ENCODE measurements around the gene MXRA8. TPM values are rescaled to one million over a fixed set of nuclear protein-coding genes. Genes with fewer than 3 reads are reported as not detected.
A peak's percentile ranks its signal among the peaks of the same experiment; 100 is the strongest.

The MXRA8 gene
- total RNA-seq, 1 donor from 2014 or later: 345 TPM

- DNase-seq (ENCODE audit: low spot score in 2 of 2): peak; percentile 63 to 92
- peak within 1 kb of the TSS; percentile 95 for H3K27ac ChIP-seq
- H3K36me3 ChIP-seq: peaks cover 24 to 33% of the 10 kb centered on the region in 2 donors
- TF ChIP-seq CTCF (IDR thresholded peaks at IDR 0.05): peak in 1 of 3 experiments; percentile 4
- peaks cover 25 to 40% of the 10 kb centered on the region in 2 donors for H3K4me1 ChIP-seq
- H3K4me3 ChIP-seq: peak within 1 kb of the TSS; percentile 94 to 99
- no peaks in the 10 kb centered on the region for H3K9me3 ChIP-seq
- H3K27me3 ChIP-seq: no peaks in the 10 kb centered on the region
- intact Hi-C loops (cut with DNase I): loop anchor here (1.0 to 5.0 kb wide), 5 partner anchors 17 to 307 kb away; partner anchors contain the start of genes AURKAIP1, B3GALT6, CPTP and DVL1
Measured at GRCh38 chr1:1307923-1308755, 50.2 kb downstream of the MXRA8 start, which contains the start of the genes ACAP3 and PUSL1. ACAP3 (minus strand) TSS chr1:1307930; CDS start chr1:1307815, 115 bp downstream. PUSL1 (plus strand) TSS chr1:1308597; CDS start chr1:1308644, 47 bp downstream.

- H3K4me3 ChIP-seq: peak overlapping the region; percentile 94 to 99
- no peak for DNase-seq (ENCODE audit: low spot score in 2 of 2)
- intact Hi-C loops (cut with DNase I): loop anchor here (5.0 kb wide), 1 partner anchor 75 kb away; the partner anchor contains the start of genes B3GALT6 and SDF4
- no peaks in the 10 kb centered on the region for H3K27me3 ChIP-seq
- TF ChIP-seq CTCF (IDR thresholded peaks at IDR 0.05): no peak
- no peaks in the 10 kb centered on the region for H3K9me3 ChIP-seq
- peaks cover 17 to 26% of the 10 kb centered on the region in 2 donors for H3K36me3 ChIP-seq
- H3K27ac ChIP-seq: peak overlapping the region; percentile 95
- H3K4me1 ChIP-seq: peaks cover 25 to 40% of the 10 kb centered on the region in 2 donors
Measured at GRCh38 chr1:1307261-1307922, 51.0 kb downstream of the MXRA8 start.

DNA sequence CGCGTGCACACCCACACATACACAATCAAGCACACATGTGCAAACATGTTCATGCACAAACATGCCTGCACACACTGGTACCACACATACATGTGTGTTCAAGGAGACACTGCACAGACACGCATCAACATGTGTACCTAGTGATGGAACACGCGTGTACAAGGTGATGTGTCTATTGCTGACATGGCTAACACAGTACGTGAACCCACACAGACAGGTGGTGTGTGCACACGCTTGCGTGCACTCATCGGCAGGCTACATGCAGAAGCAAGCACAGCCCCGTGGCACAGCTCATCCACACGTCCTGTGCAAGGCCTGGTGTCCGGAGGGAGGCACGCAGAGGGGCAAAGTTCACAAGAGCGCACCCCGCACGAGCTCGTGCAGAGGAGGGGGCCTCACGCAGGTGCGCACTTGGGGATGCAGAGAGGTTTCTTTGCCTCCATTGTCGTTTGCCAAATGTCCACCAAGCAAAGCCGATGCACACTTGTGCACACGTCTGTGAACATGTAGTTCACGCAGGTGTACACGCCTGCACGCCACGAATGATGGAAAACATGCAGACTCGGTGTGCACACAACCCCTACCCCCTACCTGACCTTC, 51.6 kb downstream of the MXRA8 start:
- Histone ChIP-seq H3K27me3 (no peaks in the 10 kb centered on the region), H3K4me3 (peak overlapping the region; percentile 94 to 99), H3K9me3 (no peaks in the 10 kb centered on the region), H3K27ac (peak overlapping the region; percentile 95), H3K4me1 (peaks cover 25 to 40% of the 10 kb centered on the region in 2 donors), H3K36me3 (peaks cover 11 to 19% of the 10 kb centered on the region in 2 donors)
- intact Hi-C loops (cut with DNase I): loop anchor here (5.0 kb wide), 1 partner anchor 74 kb away; the partner anchor contains the start of genes B3GALT6 and SDF4
- TF ChIP-seq CTCF (IDR thresholded peaks at IDR 0.05): no peak
- DNase-seq (ENCODE audit: low spot score in 2 of 2): no peak

- H3K36me3 ChIP-seq: peaks cover 5 to 16% of the 10 kb centered on the region in 2 donors
- DNase-seq (ENCODE audit: low spot score in 2 of 2): no peak
- TF ChIP-seq CTCF (IDR thresholded peaks at IDR 0.05): no peak
- no peak overlapping the region for H3K27ac ChIP-seq
- no peaks in the 10 kb centered on the region for H3K9me3 ChIP-seq
- no peaks in the 10 kb centered on the region for H3K27me3 ChIP-seq
- H3K4me3 ChIP-seq: peak overlapping the region; percentile 94 to 99
- peaks cover 25 to 40% of the 10 kb centered on the region in 2 donors for H3K4me1 ChIP-seq
- intact Hi-C loops (cut with DNase I): loop anchor here (5.0 kb wide), 1 partner anchor 74 kb away; the partner anchor contains the start of genes B3GALT6 and SDF4
Measured at GRCh38 chr1:1306070-1306660, 52.2 kb downstream of the MXRA8 start.
